Large intestine (tissue), 3 donors: Measurements from ENCODE around the gene DPH1. TPM values are rescaled to one million over a fixed set of nuclear protein-coding genes. Genes with fewer than 3 reads are reported as not detected.

Experiments
- DNase-seq, 2 donors: peaks; one replicate each; pipeline versions ENCODE4 v3.0.0 to v3.0.0-alpha.2; 2013
- H3K27ac ChIP-seq: one replicate; pipeline ENCODE4 v1.5.1; 2013; ENCODE audit warnings: low read length
- H3K27me3 ChIP-seq: 2 replicates; pipeline ENCODE4 v1.6.1; 2013; ENCODE audit warnings: low read length; ENCODE audit not compliant: control insufficient read depth, insufficient read depth
- H3K36me3 ChIP-seq: 2 replicates; pipeline ENCODE4 v1.6.1; 2013; ENCODE audit warnings: low read length; ENCODE audit not compliant: control insufficient read depth, insufficient read depth
- H3K4me1 ChIP-seq: one replicate; pipeline ENCODE4 v1.6.1; 2013; ENCODE audit warnings: low read length; ENCODE audit not compliant: control insufficient read depth, insufficient read depth
- H3K4me3 ChIP-seq: one replicate; pipeline ENCODE4 v1.5.1; 2013; ENCODE audit warnings: low read length
- H3K9me3 ChIP-seq: one replicate; pipeline ENCODE4 v1.6.1; 2013; ENCODE audit warnings: mild to moderate bottlenecking, low read depth, low read length, moderate library complexity; ENCODE audit not compliant: control insufficient read depth
- WGBS: methylation state at CpG from one replicate; pipeline ENCODE4 v1.1.5; 2013; ENCODE audit warnings: low lambda C conversion rate; ENCODE audit not compliant: insufficient coverage; 5-methylcytosine and 5-hydroxymethylcytosine counted together
- polyA plus RNA-seq: library from polyadenylated mRNA; unstranded; fragments of 120-200 nt; gene quantifications from one replicate; pipeline ENCODE4 v1.2.1, GENCODE V29; 2013

The DPH1 gene
- polyA plus RNA-seq, 1 donor: 40.4 TPM

DNA sequence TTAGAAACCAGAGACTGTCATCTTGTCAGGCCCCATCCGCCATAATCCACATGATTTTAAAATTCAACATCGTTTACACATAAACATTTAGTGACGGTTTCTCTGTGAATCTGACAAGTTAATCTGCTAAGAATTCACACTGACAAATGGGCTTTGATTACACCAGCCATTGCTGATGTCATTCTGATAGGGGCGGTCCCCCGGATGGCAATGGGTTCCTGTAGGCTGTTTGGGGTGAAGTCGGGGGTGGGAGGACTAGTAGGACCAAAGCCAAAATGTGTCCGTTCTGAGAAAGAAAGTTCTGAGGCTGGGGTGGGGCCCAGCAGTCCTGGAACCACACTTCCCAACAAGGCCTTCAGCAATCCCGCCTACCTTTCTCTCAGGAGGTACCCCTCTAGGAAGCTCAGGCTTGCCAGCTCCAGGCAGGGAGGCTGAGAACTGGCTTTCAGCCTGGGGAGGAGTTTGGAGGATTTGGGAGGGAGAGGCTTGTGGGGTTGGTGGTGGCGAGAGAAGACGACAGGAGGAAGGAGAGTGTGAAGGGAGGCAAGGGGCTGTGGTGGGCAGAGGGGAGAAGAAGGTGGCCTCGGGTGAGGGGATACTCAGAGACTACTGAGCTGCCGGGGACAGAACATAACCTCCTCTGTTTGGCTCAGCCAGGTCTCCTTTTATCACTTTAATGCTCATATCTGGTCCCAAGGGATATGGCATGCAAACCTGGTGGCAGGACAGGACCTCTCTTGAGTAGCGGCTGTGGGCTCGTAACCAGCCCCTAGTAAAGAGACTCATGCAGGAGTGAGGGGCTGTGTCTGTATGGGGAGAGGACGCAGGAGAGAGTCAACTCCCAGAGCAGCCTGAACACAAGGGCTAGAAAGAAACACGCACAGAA lies 33.6 kb downstream of the DPH1 start:
- H3K4me1 ChIP-seq: peaks cover 30% of the 10 kb centered on the region
- peaks cover 72% of the 10 kb centered on the region for H3K36me3 ChIP-seq
- peak overlapping the region; percentile 75 for H3K27ac ChIP-seq
- no peak for DNase-seq
- peaks cover 22% of the 10 kb centered on the region for H3K27me3 ChIP-seq
- no peaks in the 10 kb centered on the region for H3K9me3 ChIP-seq
- no peak overlapping the region for H3K4me3 ChIP-seq
- WGBS: no CpG with 5 or more reads among the region's 16 CpGs

DNA sequence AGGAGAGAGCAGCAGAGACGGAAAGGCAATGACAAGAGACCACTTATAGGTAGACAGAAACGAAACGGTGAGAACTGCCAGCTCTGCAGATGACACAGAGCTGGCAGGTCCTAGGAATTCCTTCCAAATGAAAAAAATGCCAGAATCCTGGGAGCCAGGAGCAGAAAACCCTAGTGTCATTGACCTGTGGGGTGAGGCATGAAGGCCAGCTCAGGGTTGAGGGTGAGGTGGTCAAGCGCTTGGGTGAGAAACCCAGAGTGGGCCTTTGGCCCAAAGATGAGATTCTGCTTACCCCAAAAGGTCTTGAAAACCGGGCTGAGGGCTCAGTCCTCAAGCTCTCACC lies 34.2 kb downstream of the DPH1 start:
- peaks cover 16% of the 10 kb centered on the region for H3K27me3 ChIP-seq
- DNase-seq: no peak
- H3K36me3 ChIP-seq: peaks cover 72% of the 10 kb centered on the region
- no CpG with 5 or more reads among the region's 5 CpGs for WGBS
- no peaks in the 10 kb centered on the region for H3K9me3 ChIP-seq
- H3K4me3 ChIP-seq: no peak overlapping the region
- H3K4me1 ChIP-seq: peaks cover 31% of the 10 kb centered on the region
- H3K27ac ChIP-seq: peak overlapping the region; percentile 54

DNA sequence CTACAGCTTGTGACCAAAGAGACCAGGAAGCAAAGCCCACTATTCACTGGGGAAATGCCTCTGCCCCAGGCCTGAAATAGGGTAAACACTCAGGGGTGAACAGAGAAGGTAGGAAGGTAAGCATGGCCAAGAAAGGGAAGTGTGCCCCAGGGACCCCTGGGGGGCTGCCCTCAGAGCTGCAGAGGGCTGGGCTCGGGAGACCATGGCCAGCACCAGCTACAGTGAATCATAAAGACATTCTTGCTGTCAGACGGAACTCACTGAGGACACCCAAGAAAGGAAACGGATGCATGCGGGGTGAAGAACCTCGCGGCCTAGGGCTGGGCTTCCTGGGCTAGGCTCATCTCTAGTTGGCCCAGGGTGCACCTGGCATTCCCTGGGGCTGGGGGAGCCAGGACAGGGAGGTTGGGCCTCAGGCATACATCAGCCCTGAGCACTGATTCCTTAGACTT lies 34.6 kb downstream of the DPH1 start:
- Histone ChIP-seq H3K4me3 (no peak overlapping the region), H3K4me1 (peaks cover 27% of the 10 kb centered on the region), H3K36me3 (peaks cover 70% of the 10 kb centered on the region), H3K27me3 (peaks cover 12% of the 10 kb centered on the region), H3K9me3 (no peaks in the 10 kb centered on the region), H3K27ac (peak overlapping the region; percentile 54)
- DNase-seq: no peak
- WGBS: no CpG with 5 or more reads among the region's 6 CpGs

DNA sequence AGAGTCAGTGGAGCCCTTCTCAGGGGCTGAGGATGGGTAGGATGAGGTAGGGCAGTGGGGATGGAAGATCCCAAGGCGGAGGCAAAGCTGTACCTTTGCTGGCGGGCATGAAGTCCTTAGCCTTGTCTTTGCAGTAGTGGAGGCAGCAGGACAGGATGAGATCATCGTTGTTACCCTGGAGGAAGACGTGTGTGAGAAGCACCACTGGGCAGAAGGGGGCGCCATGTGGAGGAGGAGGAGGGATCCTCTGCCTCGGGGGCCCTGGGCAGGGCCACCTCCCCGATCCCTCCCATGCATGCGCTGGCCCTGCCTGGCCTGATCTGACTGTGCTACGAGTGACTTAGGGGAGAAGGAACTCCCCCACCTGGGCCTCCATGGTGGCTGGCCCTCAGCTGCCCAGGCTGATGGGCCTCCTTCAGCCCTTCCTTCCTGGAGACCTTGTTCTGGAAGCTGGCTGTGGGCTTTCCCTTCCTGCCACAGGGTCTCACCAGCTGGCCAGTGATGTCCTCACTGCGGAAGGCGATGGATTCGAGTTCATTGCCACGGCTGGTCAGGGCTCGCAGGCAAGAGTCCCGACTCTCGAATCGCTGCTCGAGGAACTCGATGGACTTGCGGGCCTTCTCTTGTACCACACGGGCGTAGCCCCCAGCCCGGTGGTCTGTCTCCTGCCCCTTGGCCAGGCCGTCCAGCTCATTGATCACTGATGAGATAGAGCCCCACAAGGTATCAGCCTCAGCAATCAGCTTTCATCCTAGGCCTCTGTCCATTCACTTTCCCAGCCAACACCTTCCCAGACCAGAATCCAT lies 35.2 kb downstream of the DPH1 start:
- peak overlapping the region; percentile 54 for H3K27ac ChIP-seq
- no CpG with 5 or more reads among the region's 24 CpGs for WGBS
- no peak overlapping the region for H3K4me3 ChIP-seq
- no peaks in the 10 kb centered on the region for H3K9me3 ChIP-seq
- H3K4me1 ChIP-seq: peaks cover 26% of the 10 kb centered on the region
- H3K27me3 ChIP-seq: peaks cover 6% of the 10 kb centered on the region
- DNase-seq: no peak
- peaks cover 65% of the 10 kb centered on the region for H3K36me3 ChIP-seq

DNA sequence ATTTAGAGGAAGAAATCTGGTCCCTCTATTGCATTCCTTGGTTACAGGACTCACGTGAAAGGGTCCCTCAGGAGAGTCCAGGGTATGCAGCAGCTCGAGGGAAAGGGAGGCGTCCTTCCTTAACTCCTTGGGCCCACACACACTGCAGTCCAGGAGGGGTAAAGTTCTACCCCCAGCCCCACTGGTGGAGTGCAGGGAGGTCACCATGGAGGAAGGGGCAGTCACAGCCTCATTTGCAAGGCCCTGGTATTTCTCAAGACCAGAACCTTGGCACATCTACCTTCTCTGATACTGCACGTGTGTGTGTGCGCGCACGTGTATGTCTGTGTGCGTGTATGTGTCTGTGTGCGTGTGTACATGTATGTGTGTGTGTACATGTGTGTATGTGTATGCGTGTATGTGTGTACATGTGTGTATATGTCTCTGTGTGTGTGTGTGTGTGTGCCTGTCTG lies 36.0 kb downstream of the DPH1 start:
- no CpG with 5 or more reads among the region's 10 CpGs for WGBS
- Histone ChIP-seq H3K36me3 (peaks cover 62% of the 10 kb centered on the region), H3K27ac (peak overlapping the region; percentile 29), H3K9me3 (no peaks in the 10 kb centered on the region), H3K4me3 (no peak overlapping the region), H3K4me1 (peaks cover 23% of the 10 kb centered on the region), H3K27me3 (peaks cover 2% of the 10 kb centered on the region)
- DNase-seq: no peak

DNA sequence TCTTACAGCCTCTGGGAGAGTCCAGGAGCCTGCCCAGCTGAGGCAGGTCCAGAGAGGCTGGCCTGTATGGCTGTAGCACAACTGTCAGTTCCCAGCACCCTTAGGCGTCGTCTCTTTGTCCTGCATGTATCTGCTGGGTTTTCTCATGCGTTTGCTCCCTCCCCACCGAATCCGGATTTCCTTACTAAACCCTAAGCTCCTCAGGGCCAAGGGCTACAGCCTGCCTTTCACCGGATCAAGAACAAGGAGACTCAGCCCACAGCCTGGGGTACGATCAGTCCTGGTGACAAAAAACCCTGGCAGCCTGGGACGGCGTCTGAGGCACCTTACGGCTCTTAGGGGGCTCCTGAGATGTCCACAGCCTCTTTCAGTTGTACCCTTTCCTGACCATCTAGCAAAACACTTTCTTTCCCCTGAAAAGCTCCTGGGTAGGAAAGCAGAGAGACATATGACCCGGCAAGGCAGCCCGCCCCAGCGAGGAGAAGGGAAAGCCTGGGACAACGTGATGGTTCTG lies 37.2 kb downstream of the DPH1 start:
- WGBS: 60% methylated on average over 3 of the region's 14 CpGs
- Histone ChIP-seq H3K4me1 (peaks cover 23% of the 10 kb centered on the region), H3K36me3 (peaks cover 57% of the 10 kb centered on the region)

DNA sequence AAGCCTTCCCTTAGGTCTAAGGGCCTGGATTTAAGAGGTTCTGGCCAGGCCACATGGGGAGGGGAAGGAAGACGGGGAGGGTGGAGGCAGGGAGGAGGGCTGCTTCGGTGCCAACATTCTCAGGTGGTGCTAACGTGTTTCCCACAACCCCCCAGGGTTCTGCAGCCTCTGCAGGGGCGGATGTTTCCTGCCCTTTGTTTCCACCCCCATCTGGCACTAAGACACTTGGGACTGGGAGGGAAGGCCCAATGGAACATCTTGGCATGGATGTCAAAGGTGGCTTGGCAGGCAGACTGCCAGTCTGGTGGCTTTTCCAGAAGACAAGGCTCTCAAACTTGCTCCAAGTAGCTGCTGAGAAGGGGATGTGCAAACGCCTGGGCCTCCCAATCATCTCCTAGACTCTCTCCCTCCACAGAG lies 37.7 kb downstream of the DPH1 start:
- H3K9me3 ChIP-seq: no peaks in the 10 kb centered on the region
- H3K4me1 ChIP-seq: peaks cover 27% of the 10 kb centered on the region
- WGBS: no CpG with 5 or more reads among the region's 5 CpGs
- DNase-seq: no peak
- no peak overlapping the region for H3K4me3 ChIP-seq
- peak overlapping the region; percentile 47 for H3K27ac ChIP-seq
- no peaks in the 10 kb centered on the region for H3K27me3 ChIP-seq
- H3K36me3 ChIP-seq: peaks cover 56% of the 10 kb centered on the region

More for the DNA sequence above, 37.2 kb downstream of the DPH1 start:
- H3K27me3 ChIP-seq: no peaks in the 10 kb centered on the region
- DNase-seq: no peak
- H3K4me3 ChIP-seq: no peak overlapping the region
- H3K27ac ChIP-seq: peak overlapping the region; percentile 47
- H3K9me3 ChIP-seq: no peaks in the 10 kb centered on the region

DNA sequence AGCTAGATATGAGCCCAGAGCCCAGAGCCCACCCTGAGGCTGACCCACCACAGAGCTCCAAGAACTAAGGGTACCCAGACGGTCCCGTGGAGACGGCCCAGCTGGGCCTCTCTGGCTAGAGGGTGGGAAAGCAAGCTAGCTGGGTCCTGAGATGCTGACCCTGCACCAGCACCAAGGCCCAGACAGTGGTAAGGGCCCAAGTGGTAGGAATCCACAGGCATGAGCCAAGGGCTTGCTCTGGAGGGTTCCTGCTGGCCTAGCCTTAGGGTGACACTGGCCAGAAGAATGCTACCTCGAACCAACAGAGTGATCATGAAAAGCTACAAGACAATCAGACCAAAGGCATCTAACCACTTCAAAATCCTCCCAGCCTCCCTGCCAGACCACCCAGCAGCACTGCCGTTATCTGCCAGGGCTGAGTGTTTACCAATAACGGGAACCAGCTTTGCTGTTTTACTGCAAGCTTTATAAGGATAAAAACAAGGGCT lies 38.1 kb downstream of the DPH1 start:
- WGBS: 80% methylated on average over 1 of the region's 6 CpGs
- Histone ChIP-seq H3K36me3 (peaks cover 53% of the 10 kb centered on the region), H3K27ac (peak overlapping the region; percentile 47), H3K9me3 (no peaks in the 10 kb centered on the region), H3K4me3 (no peak overlapping the region), H3K27me3 (no peaks in the 10 kb centered on the region), H3K4me1 (peaks cover 27% of the 10 kb centered on the region)
- no peak for DNase-seq

DNA sequence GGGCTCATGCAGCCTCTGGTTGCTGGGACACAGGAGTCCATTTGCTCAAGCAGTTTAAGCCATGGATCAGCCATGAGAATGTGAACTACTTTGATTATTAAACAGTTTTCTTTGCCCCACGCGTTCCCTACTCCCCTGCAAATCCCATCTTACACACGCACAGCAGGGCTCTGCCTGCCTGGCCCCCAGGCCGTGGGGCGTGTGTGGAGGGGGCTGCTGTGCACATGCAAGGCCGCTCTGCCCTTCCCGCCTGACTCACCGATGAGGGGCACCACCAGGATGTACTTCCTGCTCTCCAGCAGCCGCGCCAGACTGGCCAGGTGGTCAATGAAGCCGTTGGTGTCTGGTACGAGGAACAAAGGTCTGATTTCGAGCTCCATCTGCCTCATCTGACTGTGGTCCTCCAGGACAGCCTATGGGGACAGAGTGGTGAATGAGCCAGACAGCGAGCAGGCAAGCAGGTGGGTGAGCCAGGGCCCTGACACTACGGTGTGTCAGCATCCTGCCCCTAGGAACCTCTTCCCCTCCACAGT lies 38.6 kb downstream of the DPH1 start:
- peak overlapping the region; percentile 47 for H3K27ac ChIP-seq
- no CpG with 5 or more reads among the region's 15 CpGs for WGBS
- peaks cover 27% of the 10 kb centered on the region for H3K4me1 ChIP-seq
- H3K4me3 ChIP-seq: no peak overlapping the region
- H3K36me3 ChIP-seq: peaks cover 48% of the 10 kb centered on the region
- DNase-seq: peak in 1 of 2 donors; percentile 58
- no peaks in the 10 kb centered on the region for H3K27me3 ChIP-seq
- no peaks in the 10 kb centered on the region for H3K9me3 ChIP-seq
